LoVo (cell line): ENCODE results near the gene HRAS.

ENCODE experiments used
- DNase-seq: peaks from one replicate; pipeline ENCODE4 v3.0.0-alpha.2; 2016; ENCODE audit warnings: low spot score

The HRAS gene

GRCh38 chr11:507727-508515 is 27.5 kb downstream of the HRAS start:
- DNase-seq, result no peak

- DNase-seq, result peak; percentile 94
Measured at GRCh38 chr11:506995-507726, 28.2 kb downstream of the HRAS start, which contains the start of gene RNH1. Gene RNH1, minus strand, starts transcription at chr11:507242. Its CDS starts 5,080 bp downstream, at chr11:502162.

GRCh38 chr11:506238-506994 is 29.0 kb downstream of the HRAS start:
- DNase-seq, result peak; percentile 96

GRCh38 chr11:504994-505344 is 30.4 kb downstream of the HRAS start:
- DNase-seq, result no peak

- DNase-seq, result no peak
Measured at GRCh38 chr11:504053-504993, 31.1 kb downstream of the HRAS start.

GRCh38 chr11:503179-503981 is 32.0 kb downstream of the HRAS start:
- DNase-seq, result no peak

- DNase-seq, result no peak
Measured at GRCh38 chr11:502288-503178, 32.8 kb downstream of the HRAS start.

GRCh38 chr11:501683-502287 is 33.6 kb downstream of the HRAS start:
- no peak for DNase-seq

- no peak for DNase-seq
Measured at GRCh38 chr11:501001-501682, 34.2 kb downstream of the HRAS start.

GRCh38 chr11:499201-500076 is 35.9 kb downstream of the HRAS start:
- no peak for DNase-seq

GRCh38 chr11:498297-499181 is 36.8 kb downstream of the HRAS start:
- DNase-seq, result no peak

- no peak for DNase-seq
Measured at GRCh38 chr11:497565-498296, 37.6 kb downstream of the HRAS start.

- no peak for DNase-seq
Measured at GRCh38 chr11:496834-497564, 38.4 kb downstream of the HRAS start.

GRCh38 chr11:495537-495931 is 39.8 kb downstream of the HRAS start:
- DNase-seq, result no peak
